Stimulated activated CD4-positive, alpha-beta T cell treated with anti-CD3 and anti-CD28 coated beads, Interleukin-15, amount 100 ng/mL, for 1 hour (primary cell): ENCODE measurements around the gene OAS2.

Experiments
- DNase-seq, 2 donors: peaks; one replicate each; pipeline ENCODE4 v3.0.0-alpha.2; 2020; ENCODE audit warnings: low read depth in 1 of 2, low spot score in 1 of 2

OAS2 gene

GRCh38 chr12:113057565-113058485 lies 79.5 kb downstream of the OAS2 start:
- DNase-seq: no peak

- no peak for DNase-seq
Observed at GRCh38 chr12:113058553-113058952, 80.2 kb downstream of the OAS2 start.

GRCh38 chr12:113059071-113059595 lies 80.8 kb downstream of the OAS2 start:
- no peak for DNase-seq

GRCh38 chr12:113060336-113060960 lies 82.1 kb downstream of the OAS2 start:
- no peak for DNase-seq

DNA sequence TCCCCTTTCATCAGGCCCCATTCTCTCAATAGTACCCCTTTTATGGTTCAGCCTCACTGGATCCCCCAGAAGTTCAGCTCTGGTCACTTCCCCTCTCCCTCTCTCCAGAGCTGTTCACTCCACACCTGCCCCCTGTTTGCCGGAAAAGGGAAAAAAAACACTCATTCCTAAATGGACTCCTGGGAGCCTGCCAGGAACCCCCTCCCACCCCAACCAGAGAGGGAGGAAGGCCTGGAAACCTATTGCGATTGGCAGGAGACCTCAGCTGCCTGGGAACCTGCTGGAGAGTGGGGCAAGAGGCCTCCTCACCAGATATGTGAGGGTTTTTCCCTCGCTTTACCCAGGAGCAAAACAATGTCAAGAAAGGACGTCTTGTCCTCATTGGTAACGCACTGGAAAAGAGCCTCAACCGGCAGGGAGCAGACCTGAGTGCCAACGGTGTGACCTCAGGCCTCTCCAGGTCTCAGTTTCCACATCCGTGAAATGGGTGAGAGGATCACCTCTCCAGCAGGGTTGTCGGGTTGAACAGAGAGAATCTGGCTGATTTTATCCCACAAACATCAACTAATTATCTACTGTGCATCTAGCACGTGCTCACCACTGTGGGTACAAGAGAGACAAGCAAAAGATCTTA lies 82.9 kb downstream of the OAS2 start:
- no peak for DNase-seq
